ENCODE measurements around the gene GPR65.

Gene GPR65

GRCh38 chr14:88005050-88005481 is at the start of gene GPR65:
Gene GPR65, plus strand, starts transcription at chr14:88005135. Its CDS starts 5,713 bp downstream, at chr14:88010848.
- no peak for DNase-seq (ENCODE audit: low read depth in 2 of 2, low spot score in 1 of 2)

GRCh38 chr14:87955501-87955900 is 49.4 kb upstream of the GPR65 start:
- no peak for DNase-seq (ENCODE audit: low read depth in 2 of 2, low spot score in 1 of 2)

GRCh38 chr14:87960013-87960787 is 44.7 kb upstream of the GPR65 start:
- DNase-seq (ENCODE audit: low read depth in 2 of 2, low spot score in 1 of 2): no peak

- no peak for DNase-seq (ENCODE audit: low read depth in 2 of 2, low spot score in 1 of 2)
Measured at GRCh38 chr14:87961246-87961645, 43.7 kb upstream of the GPR65 start.

- no peak for DNase-seq (ENCODE audit: low read depth in 2 of 2, low spot score in 1 of 2)
Measured at GRCh38 chr14:87966816-87967215, 38.1 kb upstream of the GPR65 start.

GRCh38 chr14:87967496-87967895 is 37.4 kb upstream of the GPR65 start:
- DNase-seq (ENCODE audit: low read depth in 2 of 2, low spot score in 1 of 2): no peak

GRCh38 chr14:87971010-87971409 is 33.9 kb upstream of the GPR65 start:
- no peak for DNase-seq (ENCODE audit: low read depth in 2 of 2, low spot score in 1 of 2)

GRCh38 chr14:87975636-87976035 is 29.3 kb upstream of the GPR65 start:
- DNase-seq (ENCODE audit: low read depth in 2 of 2, low spot score in 1 of 2): no peak

GRCh38 chr14:87979689-87980088 is 25.2 kb upstream of the GPR65 start:
- DNase-seq (ENCODE audit: low read depth in 2 of 2, low spot score in 1 of 2): no peak

- no peak for DNase-seq (ENCODE audit: low read depth in 2 of 2, low spot score in 1 of 2)
Measured at GRCh38 chr14:87989221-87989955, 15.5 kb upstream of the GPR65 start.

GRCh38 chr14:87989956-87990299 is 15.0 kb upstream of the GPR65 start:
- no peak for DNase-seq (ENCODE audit: low read depth in 2 of 2, low spot score in 1 of 2)

- DNase-seq (ENCODE audit: low read depth in 2 of 2, low spot score in 1 of 2): no peak
Measured at GRCh38 chr14:87990682-87991081, 14.3 kb upstream of the GPR65 start.

GRCh38 chr14:87992346-87992717 is 12.6 kb upstream of the GPR65 start:
- DNase-seq (ENCODE audit: low read depth in 2 of 2, low spot score in 1 of 2): no peak

- DNase-seq (ENCODE audit: low read depth in 2 of 2, low spot score in 1 of 2): peak; percentile 86 to 91
Measured at GRCh38 chr14:87992718-87993628, 12.0 kb upstream of the GPR65 start, which contains the start of gene GALC. Gene GALC, minus strand, starts transcription at chr14:87993182. Its CDS starts 18 bp downstream, at chr14:87993164.

- DNase-seq (ENCODE audit: low read depth in 2 of 2, low spot score in 1 of 2): no peak
Measured at GRCh38 chr14:87994974-87995373, 10.0 kb upstream of the GPR65 start.

GRCh38 chr14:87995500-87996290 is 9.2 kb upstream of the GPR65 start:
- no peak for DNase-seq (ENCODE audit: low read depth in 2 of 2, low spot score in 1 of 2)

- DNase-seq (ENCODE audit: low read depth in 2 of 2, low spot score in 1 of 2): no peak
Measured at GRCh38 chr14:87996291-87996592, 8.7 kb upstream of the GPR65 start.

GRCh38 chr14:87998482-87998881 is 6.5 kb upstream of the GPR65 start:
- DNase-seq (ENCODE audit: low read depth in 2 of 2, low spot score in 1 of 2): no peak

GRCh38 chr14:87999277-87999676 is 5.7 kb upstream of the GPR65 start:
- DNase-seq (ENCODE audit: low read depth in 2 of 2, low spot score in 1 of 2): no peak

GRCh38 chr14:88002421-88003075 is 2.4 kb upstream of the GPR65 start:
- no peak for DNase-seq (ENCODE audit: low read depth in 2 of 2, low spot score in 1 of 2)

Measured in stimulated activated CD8-positive, alpha-beta memory T cell treated with anti-CD3 and anti-CD28 coated beads, Interleukin-4, amount 100 ng/mL, for 1 hour (primary cell).